H1 (cell line): ENCODE results near the gene GAR1. TPM values are rescaled to one million over a fixed set of nuclear protein-coding genes. Genes with fewer than 3 reads are reported as not detected.

Experiments used
- CTCF ChIA-PET: fragments of 300-600 bp; sonication (Branson Sonifier 250); formaldehyde crosslinking; loops from one replicate; lab custom pipeline; 2021; ENCODE audit not compliant: partially characterized antibody; lab: Charles Lee
- POLR2A ChIA-PET: fragments of 300-600 bp; sonication (Branson Sonifier 250); formaldehyde crosslinking; loops from one replicate; lab custom pipeline; 2021; ENCODE audit warnings: inconsistent platforms; ENCODE audit not compliant: partially characterized antibody; lab: Charles Lee
- DNase-seq, 2 experiments: peaks; one replicate each; pipeline versions ENCODE4 v3.0.0 to v3.0.0-alpha.2; 2010 to 2022; ENCODE audit warnings: low spot score in 2 of 2, low read depth in 1 of 2, mixed read lengths in 1 of 2
- FAIRE-seq: peaks from 2 replicates; lab custom pipeline; 2011; peaks lifted over from hg19 to GRCh38; lab: Jason Lieb, UNC
- H2AFZ ChIP-seq: 2 replicates; pipeline ENCODE4 v1.8.1; 2012; ENCODE audit warnings: low read length, inconsistent platforms
- H2AK5ac ChIP-seq: 2 replicates; pipeline ENCODE4 v1.6.1; 2013; ENCODE audit warnings: low read depth, low read length
- H2BK120ac ChIP-seq: replicated peaks from 2 replicates; pipeline ENCODE3; 2013; ENCODE audit warnings: low read depth, low read length, inconsistent platforms
- H2BK12ac ChIP-seq: 2 replicates; pipeline ENCODE4 v1.6.1; 2013; ENCODE audit warnings: low read depth, low read length
- H2BK15ac ChIP-seq: 2 replicates; pipeline ENCODE4 v1.6.1; 2013; ENCODE audit warnings: low read length
- H2BK20ac ChIP-seq: 2 replicates; pipeline ENCODE4 v1.6.1; 2013; ENCODE audit warnings: low read length
- H2BK5ac ChIP-seq: 2 replicates; pipeline ENCODE4 v1.6.1; 2013; ENCODE audit warnings: low read depth, low read length
- H3K14ac ChIP-seq: 2 replicates; pipeline ENCODE4 v1.6.1; 2013; ENCODE audit warnings: inconsistent platforms; ENCODE audit not compliant: insufficient read length
- H3K18ac ChIP-seq: 2 replicates; pipeline ENCODE4 v1.6.1; 2013; ENCODE audit warnings: low read length; ENCODE audit errors: extremely low read depth
- H3K23ac ChIP-seq: 2 replicates; pipeline ENCODE4 v1.6.1; 2013; ENCODE audit warnings: inconsistent platforms; ENCODE audit not compliant: insufficient read length
- H3K23me2 ChIP-seq: 2 replicates; pipeline ENCODE4 v1.6.1; 2013; ENCODE audit warnings: low read depth, low read length
- H3K27ac ChIP-seq: 2 replicates; pipeline ENCODE4 v1.6.1; 2011; ENCODE audit warnings: low read depth, low read length, inconsistent platforms
- H3K27me3 ChIP-seq, 4 experiments: replicated peaks in 1 of 4; 1 replicate in 1 of 4; 2 replicates in 3 of 4; pipeline versions ENCODE4 v1.6.1 to v1.8.1; 2011 to 2013; ENCODE audit warnings: low read length in 3 of 4, mild to moderate bottlenecking in 3 of 4, inconsistent platforms in 2 of 4, mixed read lengths in 2 of 4, moderate library complexity in 1 of 4; ENCODE audit not compliant: control insufficient read depth in 3 of 4, insufficient read depth in 3 of 4; ENCODE audit errors: extremely low read depth in 1 of 4
- H3K36me3 ChIP-seq, 4 experiments: 2 replicates each; pipeline versions ENCODE4 v1.6.1 to v1.8.1; 2011 to 2013; ENCODE audit warnings: mild to moderate bottlenecking in 4 of 4, low read length in 3 of 4, moderate library complexity in 2 of 4, control low read depth in 1 of 4, inconsistent platforms in 1 of 4; ENCODE audit not compliant: insufficient read depth in 4 of 4, control insufficient read depth in 2 of 4
- H3K4ac ChIP-seq: replicated peaks from 2 replicates; pipeline ENCODE3; 2013; ENCODE audit warnings: low read length, low read depth, mixed read lengths, inconsistent platforms; ENCODE audit not compliant: insufficient read length
- H3K4me1 ChIP-seq, 4 experiments: replicated peaks in 1 of 4; 1 replicate in 1 of 4; 2 replicates in 3 of 4; pipeline versions ENCODE4 v1.6.1 to v1.8.1; 2011 to 2013; ENCODE audit warnings: low read length in 3 of 4, inconsistent platforms in 2 of 4, mixed read lengths in 1 of 4; ENCODE audit not compliant: insufficient read depth in 4 of 4, control insufficient read depth in 3 of 4
- H3K4me2 ChIP-seq, 2 experiments: 2 replicates each; pipeline versions ENCODE4 v1.6.1 to v1.8.1; 2011 to 2013; ENCODE audit warnings: low read depth in 2 of 2, low read length in 2 of 2, control low read depth in 1 of 2, inconsistent platforms in 1 of 2, mild to moderate bottlenecking in 1 of 2; ENCODE audit not compliant: insufficient read depth in 1 of 2
- H3K4me3 ChIP-seq, 4 experiments: fragments of 200-600, 300-600 bp in 1 of 4; sonication (generic), shearing (Covaris generic), sonication (Bioruptor Twin) in 1 of 4; 2 replicates each; pipeline versions ENCODE4 v1.5.1 to v1.8.1; 2011 to 2016; ENCODE audit warnings: low read length in 4 of 4, low read depth in 3 of 4, control low read depth in 2 of 4, inconsistent platforms in 2 of 4, mild to moderate bottlenecking in 2 of 4, mixed read lengths in 1 of 4, moderate library complexity in 1 of 4; ENCODE audit not compliant: insufficient read depth in 2 of 4; ENCODE audit errors: extremely low read depth in 1 of 4
- H3K56ac ChIP-seq: replicated peaks from 2 replicates; pipeline ENCODE3; 2013; ENCODE audit warnings: low read depth, mild to moderate bottlenecking, mixed read lengths, low read length, inconsistent platforms; ENCODE audit not compliant: insufficient read length
- H3K79me1 ChIP-seq: 2 replicates; pipeline ENCODE4 v1.6.1; 2013; ENCODE audit warnings: low read depth, low read length, control low read depth
- H3K79me2 ChIP-seq, 2 experiments: 2 replicates each; pipeline versions ENCODE4 v1.6.1 to v1.8.1; 2012 to 2013; ENCODE audit warnings: low read length in 2 of 2, mild to moderate bottlenecking in 2 of 2, inconsistent platforms in 1 of 2; ENCODE audit not compliant: insufficient read depth in 2 of 2, control insufficient read depth in 1 of 2
- H3K9ac ChIP-seq, 4 experiments: replicated peaks in 1 of 4; 1 replicate in 1 of 4; 2 replicates in 3 of 4; pipeline versions ENCODE4 v1.6.1 to v1.8.1; 2011 to 2013; ENCODE audit warnings: low read depth in 3 of 4, low read length in 3 of 4, control low read depth in 2 of 4, mild to moderate bottlenecking in 2 of 4, moderate library complexity in 2 of 4, inconsistent platforms in 1 of 4; ENCODE audit errors: extremely low read depth in 1 of 4
- H3K9me3 ChIP-seq, 2 experiments: 2 replicates each; pipeline versions ENCODE4 v1.6.1 to v1.8.1; 2012 to 2013; ENCODE audit warnings: mild to moderate bottlenecking in 2 of 2, moderate library complexity in 2 of 2, control low read depth in 1 of 2, inconsistent platforms in 1 of 2, low read depth in 1 of 2, low read length in 1 of 2, mixed read lengths in 1 of 2; ENCODE audit not compliant: insufficient read depth in 2 of 2
- H4K20me1 ChIP-seq, 2 experiments: replicated peaks in 1 of 2; 2 replicates each; pipeline versions ENCODE3 to v1.8.1; 2011 to 2013; ENCODE audit warnings: inconsistent platforms in 2 of 2, low read length in 2 of 2, mild to moderate bottlenecking in 1 of 2; ENCODE audit not compliant: insufficient read depth in 2 of 2, control insufficient read depth in 1 of 2
- H4K5ac ChIP-seq: 2 replicates; pipeline ENCODE4 v1.6.1; 2013; ENCODE audit warnings: low read length, low read depth, mixed read lengths, inconsistent platforms; ENCODE audit not compliant: insufficient read length
- H4K8ac ChIP-seq: 2 replicates; pipeline ENCODE4 v1.8.0; 2013; ENCODE audit warnings: mild to moderate bottlenecking, moderate library complexity, low read length, inconsistent platforms; ENCODE audit not compliant: insufficient read depth; ENCODE audit errors: extremely low read depth
- H4K91ac ChIP-seq: replicated peaks from 2 replicates; pipeline ENCODE3; 2013; ENCODE audit warnings: low read length, mixed read lengths, inconsistent platforms; ENCODE audit not compliant: insufficient read length
- POLR2AphosphoS5 ChIP-seq: IDR thresholded peaks from 2 replicates; pipeline ENCODE4 v1.6.1; 2011; ENCODE audit warnings: low read depth, low read length
- WGBS, 2 experiments: shearing (Covaris generic) in 1 of 2; methylation state at CpG; one replicate each; pipeline versions ENCODE4 v1.1.6 to v1.1.7; 2013 to 2015; ENCODE audit warnings: low lambda C conversion rate in 2 of 2, mixed read lengths in 2 of 2, inconsistent platforms in 1 of 2, low coverage in 1 of 2, missing lambda C conversion rate in 1 of 2; ENCODE audit not compliant: insufficient replicate concordance in 2 of 2, insufficient coverage in 1 of 2, insufficient read length in 1 of 2; ENCODE audit errors: extremely low coverage in 1 of 2, missing lambda C conversion rate in 1 of 2; 5-methylcytosine and 5-hydroxymethylcytosine counted together
- polyA plus RNA-seq, 7 experiments: library from polyadenylated mRNA; depleted of rRNA in 3 of 7; stranded (reverse) in 5 of 7; unstranded in 2 of 7; fragments of >200 nt in 5 of 7; fragments of 200-250 nt in 2 of 7; gene quantifications; 1 replicate in 5 of 7; 2 replicates in 1 of 7; 4 replicates in 1 of 7; pipeline versions ENCODE4 v1.2.1 to v1.2.3, GENCODE V29; 2011 to 2013; ENCODE audit warnings: missing spikeins in 2 of 7, mixed read lengths in 2 of 7
- total RNA-seq: library from RNA; stranded (reverse); fragmentation: NEBNext Ultra II Directional; extraction: Animal tissue kit (Norgen Biotek cat#: 25700); gene quantifications from 2 replicates; pipeline ENCODE4 v1.2.1, GENCODE V29; 2021

Gene GAR1
- total and polyA plus RNA-seq, 2 of the 8 experiments (the other 6 are each of a cell fraction or from before 2014, with no cell fraction given): 14.5 to 37.5 TPM

GRCh38 chr4:109809655-109810054 is 5.9 kb upstream of the GAR1 start:
- H3K9ac ChIP-seq: no peak overlapping the region
- H4K20me1 ChIP-seq: no peaks in the 10 kb centered on the region
- H3K23ac ChIP-seq: no peak overlapping the region
- H3K14ac ChIP-seq: no peak overlapping the region
- H4K5ac ChIP-seq: no peak overlapping the region
- POLR2A ChIA-PET: interaction anchor here (0.7 kb wide), 1 partner anchor 9 kb away, joined by 3 read pairs; no protein-coding TSS in a partner anchor
- no peak overlapping the region for H2AFZ ChIP-seq
- FAIRE-seq: no peak
- H3K79me1 ChIP-seq: no peaks in the 10 kb centered on the region
- no peak overlapping the region for H3K4me3 ChIP-seq
- CTCF ChIA-PET: interaction anchor here (0.7 kb wide), 3 partner anchors 8 to 157 kb away, joined by 3 to 4 read pairs (median 3); no protein-coding TSS in a partner anchor
- whole genome bisulfite sequencing, 2 experiments: 95% methylated on average over 2 of the region's 2 CpGs; no CpG with 5 or more reads in 1 of the 2 experiments
- no peaks in the 10 kb centered on the region for H3K23me2 ChIP-seq
- H2BK120ac ChIP-seq: no peak overlapping the region
- no peaks in the 10 kb centered on the region for H3K79me2 ChIP-seq
- no peak overlapping the region; a peak in 1 of 4 replicates for H3K4me2 ChIP-seq
- no peak overlapping the region for H3K27ac ChIP-seq
- no peak overlapping the region for H4K8ac ChIP-seq
- no peaks in the 10 kb centered on the region for H3K36me3 ChIP-seq
- H3K56ac ChIP-seq: no peak overlapping the region
- H2BK20ac ChIP-seq: no peak overlapping the region
- no peak for DNase-seq
- H3K4ac ChIP-seq: no peak overlapping the region
- TF ChIP-seq POLR2AphosphoS5: no peak
- peaks cover 0 to 8% (median 5%) of the 10 kb centered on the region in 4 experiments; a peak in 4 of 7 replicates for H3K4me1 ChIP-seq
- no peak overlapping the region for H3K18ac ChIP-seq
- H2AK5ac ChIP-seq: no peak overlapping the region
- H3K27me3 ChIP-seq: no peaks in the 10 kb centered on the region
- H2BK5ac ChIP-seq: no peak overlapping the region
- H3K9me3 ChIP-seq: no peaks in the 10 kb centered on the region
- H4K91ac ChIP-seq: no peak overlapping the region
- H2BK15ac ChIP-seq: no peak overlapping the region
- H2BK12ac ChIP-seq: no peak overlapping the region; the same call in 1 of the 2 replicates
